Activated effector memory CD4-positive, alpha-beta T cell treated with Interleukin-2 at 50 U/mL for 16 hours (primary cell): ENCODE data around the gene SHE.
A peak's percentile ranks its signal among the peaks of the same experiment; 100 is the strongest.
"Not testable (repeated sequence)": the region's sequence is repeated elsewhere in the genome, so short reads cannot be mapped to it uniquely, and the experiment has no call there.

Source experiments
- DNase-seq: peaks from one replicate; pipeline ENCODE4 v3.0.0-alpha.2; 2020

SHE gene

GRCh38 chr1:154502066-154502743 is at the start of gene SHE, which contains the start of gene TDRD10:
Gene SHE, minus strand, starts transcription at chr1:154502412. Its CDS starts 386 bp downstream, at chr1:154502026.
Gene TDRD10, plus strand, starts transcription at chr1:154502219. Its CDS starts 4,685 bp downstream, at chr1:154506904.
- DNase-seq, result no peak

DNA sequence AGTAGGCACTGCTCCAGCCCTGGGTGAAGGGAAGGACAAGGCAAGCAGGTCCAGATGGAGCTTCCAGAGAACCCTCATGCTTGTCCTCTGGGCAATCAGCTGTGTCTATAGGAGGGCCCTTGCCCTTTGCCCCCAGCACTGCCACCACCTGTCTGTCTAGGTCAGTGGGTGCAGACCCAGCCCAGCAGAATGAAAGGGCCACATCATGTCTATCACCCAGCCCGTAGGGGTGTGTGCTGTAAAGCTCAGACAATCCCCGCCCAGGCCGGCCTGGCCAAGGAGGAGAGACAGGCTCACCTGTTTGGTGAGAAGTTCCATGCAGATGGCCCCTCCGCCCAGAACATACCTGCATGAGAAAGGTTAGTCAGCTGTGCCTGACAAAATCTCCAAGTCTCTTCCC is 49.3 kb upstream of the SHE start:
- DNase-seq, result no peak

- no peak for DNase-seq
Measured at GRCh38 chr1:154550657-154551056, 48.4 kb upstream of the SHE start.

DNA sequence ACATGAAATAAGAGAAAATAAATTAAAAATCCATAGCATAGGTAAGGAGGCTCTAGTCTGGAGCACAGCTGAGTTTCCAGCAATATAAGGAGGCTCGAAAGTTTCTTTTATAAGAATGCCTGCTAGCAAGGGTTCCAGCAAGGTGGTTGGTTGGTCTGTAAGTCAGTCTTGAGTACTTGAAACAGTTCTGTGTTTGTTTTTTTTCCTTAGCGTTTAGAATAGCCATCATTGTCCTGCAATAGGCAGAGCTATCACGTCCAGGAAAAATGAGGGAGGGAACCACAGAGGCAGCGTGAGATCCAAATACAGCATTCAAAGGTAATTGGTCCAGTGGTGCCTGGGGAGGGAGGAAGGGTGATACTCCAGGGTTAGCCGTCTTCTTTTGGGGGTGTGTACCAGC is 47.9 kb upstream of the SHE start:
- no peak for DNase-seq

DNA sequence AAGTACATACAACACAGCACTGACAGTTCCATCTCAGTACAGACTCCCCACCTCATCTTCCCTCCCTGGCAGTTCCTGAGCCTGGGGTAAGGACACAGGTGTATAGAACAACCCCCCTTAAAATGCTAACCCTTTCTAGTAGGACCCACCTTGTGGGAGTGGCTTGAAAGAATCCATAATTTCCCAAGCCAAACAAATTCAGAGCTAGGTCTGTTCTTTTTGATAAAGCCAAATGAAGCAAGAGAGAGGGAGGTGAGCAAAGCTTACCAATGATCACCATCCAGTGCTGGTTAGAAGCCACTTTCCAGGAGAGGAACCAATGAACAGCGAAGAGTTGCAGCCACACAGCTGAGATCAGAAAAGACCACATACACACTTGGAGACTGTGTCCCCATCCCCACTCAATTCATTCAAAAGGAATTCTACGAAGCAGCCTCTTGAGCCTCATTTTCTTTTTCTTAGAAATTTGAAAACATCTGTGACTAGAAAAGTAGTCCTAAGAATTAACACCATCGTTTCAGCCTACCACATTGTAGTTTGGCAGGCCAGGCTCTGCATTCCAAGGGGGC is 47.1 kb upstream of the SHE start:
- no peak for DNase-seq

- no peak for DNase-seq
Measured at GRCh38 chr1:154548028-154548427, 45.8 kb upstream of the SHE start.

DNA sequence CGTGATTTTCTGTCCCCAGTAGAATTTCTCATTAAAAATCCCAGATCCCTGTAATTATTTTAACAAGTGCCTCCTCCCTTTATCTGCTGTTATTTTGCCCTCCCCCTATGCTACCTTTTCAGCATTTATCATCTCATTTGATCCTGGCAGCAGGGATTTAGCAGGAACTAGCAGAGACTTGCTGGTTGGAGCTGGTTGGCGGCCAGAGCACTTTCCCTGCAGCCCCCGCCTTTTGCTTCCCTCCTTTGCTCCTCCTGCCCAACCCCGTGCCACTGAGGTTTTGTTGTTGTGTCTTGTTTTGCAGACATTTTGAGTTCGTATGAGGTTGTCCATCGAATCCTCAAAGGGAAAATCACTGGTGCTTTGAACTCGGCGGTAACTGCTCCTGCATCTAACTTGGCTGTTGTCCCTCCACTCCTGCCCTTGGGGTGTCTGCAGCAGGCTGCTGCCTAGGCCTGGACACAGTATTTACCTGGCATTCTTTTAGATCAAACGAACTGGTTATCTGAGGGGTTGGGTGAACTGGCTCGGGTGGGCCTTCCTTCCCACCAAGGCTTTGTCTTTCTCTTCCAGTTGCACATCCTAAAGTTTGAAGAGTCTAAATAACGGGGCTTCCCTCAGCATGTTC is 45.0 kb upstream of the SHE start:
- no peak for DNase-seq

DNA sequence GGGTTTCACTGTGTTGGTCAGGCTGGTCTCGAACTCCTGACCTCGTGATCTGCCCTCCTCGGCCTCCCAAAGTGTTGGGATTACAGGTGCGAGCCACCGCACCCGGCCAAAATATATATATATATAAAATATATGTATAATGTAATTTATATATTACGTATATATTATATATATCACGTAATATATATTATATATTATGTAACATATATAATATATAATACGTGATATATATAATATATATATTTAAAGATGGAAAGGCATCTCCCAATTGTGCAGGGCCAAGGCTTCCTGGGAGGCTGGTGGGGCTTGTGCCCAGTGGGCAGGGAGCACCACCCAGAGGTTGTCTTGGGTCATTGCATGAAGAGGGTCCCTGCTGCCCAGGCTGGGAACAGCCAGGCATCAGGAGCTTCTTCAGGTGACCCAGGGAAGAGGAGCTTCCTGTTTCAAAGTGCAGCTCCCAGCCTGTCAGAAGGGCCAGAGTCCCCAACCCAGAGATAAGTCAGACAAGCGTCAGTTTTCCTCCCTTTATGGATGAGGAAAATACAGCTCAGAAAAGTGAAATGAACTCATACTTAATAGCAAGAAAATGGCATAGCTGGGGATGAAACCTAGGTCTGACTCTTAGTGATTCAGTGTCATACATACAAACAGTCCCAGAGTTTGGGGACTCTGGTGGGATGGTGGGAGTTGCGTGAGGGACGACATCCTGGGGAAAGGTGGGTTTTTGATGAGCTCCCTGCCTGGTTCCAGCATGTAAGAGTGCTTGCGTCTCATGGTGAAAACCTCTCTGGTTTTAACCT is 44.3 kb upstream of the SHE start:
- peak; percentile 18 for DNase-seq

DNA sequence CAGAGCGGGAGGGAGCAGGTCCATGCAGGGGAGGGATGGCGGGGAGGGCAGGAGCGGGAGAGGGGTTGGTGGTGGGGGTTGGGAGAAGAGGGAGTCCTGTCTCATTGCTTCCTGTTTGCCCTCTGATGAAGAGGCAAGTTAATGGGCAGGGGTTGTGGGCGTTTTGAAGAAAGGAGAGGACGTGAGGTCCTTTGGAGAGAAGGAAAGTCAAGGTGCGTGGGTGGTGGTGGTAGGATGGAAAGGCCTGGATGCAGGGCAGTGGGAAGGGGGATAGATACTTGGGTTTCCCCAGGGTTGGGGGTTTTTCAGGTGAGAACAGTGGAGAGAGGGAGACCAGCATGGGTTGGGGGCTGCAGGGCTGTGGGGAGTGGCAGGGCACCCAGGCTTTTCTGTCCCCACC is 39.0 kb upstream of the SHE start:
- no peak for DNase-seq

- no peak for DNase-seq
Measured at GRCh38 chr1:154539486-154540483, 37.6 kb upstream of the SHE start.

- no peak for DNase-seq
Measured at GRCh38 chr1:154536570-154536969, 34.4 kb upstream of the SHE start.

DNA sequence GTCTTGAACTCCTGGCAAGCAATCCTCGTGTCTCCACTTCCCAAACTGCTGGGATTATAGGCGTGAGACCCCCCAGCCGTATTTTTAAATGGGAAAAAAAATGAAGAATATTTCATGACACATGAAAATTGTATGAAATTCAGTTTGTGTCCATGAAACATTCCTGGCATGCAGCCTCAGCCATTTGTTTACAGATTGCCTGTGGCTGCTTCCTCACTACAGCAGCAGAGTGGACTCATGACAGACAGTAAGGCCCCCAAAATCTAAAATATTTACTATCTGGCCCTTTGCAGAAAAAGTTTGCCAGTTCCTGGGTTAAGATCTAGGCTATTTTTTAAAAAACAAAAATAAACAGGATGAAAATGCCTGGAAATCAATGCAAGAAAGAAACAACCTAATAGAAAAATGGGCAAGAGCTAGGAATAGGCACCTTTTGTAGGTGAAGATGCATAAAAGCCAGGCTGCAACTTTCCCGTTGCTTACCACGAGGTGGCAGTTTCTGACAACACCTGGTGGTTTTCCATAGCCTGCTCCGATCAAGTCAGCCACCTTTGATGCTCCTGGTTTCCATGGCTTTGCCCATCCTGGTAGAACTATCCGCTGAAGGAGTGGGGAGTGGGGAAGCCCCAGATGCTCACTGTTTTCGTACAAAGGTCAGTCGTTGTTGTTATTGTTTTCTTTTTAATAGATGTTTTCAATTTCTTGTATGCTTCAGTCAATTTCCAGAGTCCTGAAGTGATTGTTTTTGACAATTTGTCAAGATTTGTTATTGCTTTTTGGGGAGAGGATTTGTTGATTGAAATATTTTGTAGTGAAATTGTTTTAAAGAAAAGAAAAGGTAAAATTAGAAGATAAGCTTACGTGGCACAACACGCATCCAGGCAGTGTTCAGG is 32.0 kb upstream of the SHE start:
- DNase-seq, result no peak

DNA sequence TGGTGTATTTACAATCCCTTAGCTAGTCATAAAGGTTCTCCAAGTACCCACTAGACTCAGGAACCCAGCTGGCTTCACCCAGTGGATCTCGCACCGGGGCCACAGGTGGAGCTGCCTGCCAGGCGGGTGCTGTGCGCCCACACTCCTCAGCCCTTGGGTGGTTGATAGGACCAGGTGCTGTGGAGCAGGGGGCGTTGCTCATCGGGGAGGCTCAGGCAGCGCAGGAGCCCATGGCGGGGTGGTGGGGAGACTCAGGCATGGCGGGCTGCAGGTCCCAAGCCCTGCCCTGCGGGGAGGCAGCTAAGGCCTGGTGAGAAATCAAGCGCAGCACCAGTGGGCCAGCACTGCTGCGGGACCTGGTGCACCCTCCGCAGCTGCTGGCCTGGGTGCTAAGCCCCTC is 29.7 kb upstream of the SHE start:
- DNase-seq, result not testable (repeated sequence)

GRCh38 chr1:154529308-154529707 is 27.1 kb upstream of the SHE start:
- DNase-seq, result no peak

DNA sequence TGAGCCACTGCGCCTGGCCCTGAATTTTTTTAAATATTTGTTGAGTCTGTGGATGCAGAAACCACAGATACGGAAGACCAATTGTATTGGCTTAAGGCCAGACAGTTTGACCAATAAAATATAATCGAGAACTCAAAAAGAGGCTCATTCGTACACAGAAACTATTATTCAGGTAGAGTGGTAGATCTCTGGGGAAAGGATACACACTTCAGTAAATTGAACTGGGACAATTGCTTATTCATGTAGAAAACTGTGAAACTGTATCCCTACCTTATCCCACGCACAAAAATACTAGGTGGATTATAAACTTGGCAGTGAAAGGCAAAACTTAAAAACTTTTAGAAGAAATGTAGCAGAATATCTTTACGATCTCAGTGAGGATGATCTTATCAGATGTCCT is 25.0 kb upstream of the SHE start:
- no peak for DNase-seq

DNA sequence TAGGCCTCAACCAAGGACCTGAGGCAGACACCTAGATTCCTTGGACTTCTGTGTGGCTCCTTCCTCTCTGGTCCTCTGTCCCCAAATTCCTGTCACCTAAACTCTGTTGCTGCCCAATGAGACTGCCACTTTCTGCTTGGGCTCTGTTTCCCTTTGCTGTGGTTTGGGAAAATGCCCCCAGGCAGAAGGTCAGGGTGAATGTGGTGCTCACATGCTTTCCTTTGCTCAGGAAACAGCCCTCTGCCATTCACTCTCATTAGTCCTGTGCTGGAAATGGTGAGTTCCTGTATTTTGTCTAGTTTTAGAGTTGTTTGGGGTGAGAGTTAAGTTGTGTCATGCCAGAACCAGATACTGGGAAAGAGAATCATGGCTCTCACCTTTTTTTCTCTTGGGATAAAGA is 22.7 kb upstream of the SHE start:
- no peak for DNase-seq

DNA sequence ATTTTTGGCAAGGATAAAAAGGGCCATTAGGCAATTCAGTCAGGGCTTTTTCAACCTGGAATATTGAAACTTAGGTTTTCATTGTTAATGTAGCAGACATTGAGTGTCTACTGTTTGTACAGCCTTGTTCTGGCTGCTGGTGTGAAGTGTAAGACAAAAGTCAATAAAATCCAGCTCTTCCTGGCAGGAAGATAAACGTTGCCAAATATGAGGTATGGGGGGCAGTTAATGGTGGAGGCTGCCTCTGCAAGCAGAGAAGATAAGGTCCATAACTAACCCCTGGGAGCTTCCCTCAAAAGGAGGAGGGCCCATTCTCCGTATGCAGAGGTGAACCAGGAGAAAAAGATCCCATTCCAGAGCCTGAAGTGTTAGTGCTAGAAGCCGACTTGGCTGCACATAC is 19.5 kb upstream of the SHE start:
- no peak for DNase-seq

DNA sequence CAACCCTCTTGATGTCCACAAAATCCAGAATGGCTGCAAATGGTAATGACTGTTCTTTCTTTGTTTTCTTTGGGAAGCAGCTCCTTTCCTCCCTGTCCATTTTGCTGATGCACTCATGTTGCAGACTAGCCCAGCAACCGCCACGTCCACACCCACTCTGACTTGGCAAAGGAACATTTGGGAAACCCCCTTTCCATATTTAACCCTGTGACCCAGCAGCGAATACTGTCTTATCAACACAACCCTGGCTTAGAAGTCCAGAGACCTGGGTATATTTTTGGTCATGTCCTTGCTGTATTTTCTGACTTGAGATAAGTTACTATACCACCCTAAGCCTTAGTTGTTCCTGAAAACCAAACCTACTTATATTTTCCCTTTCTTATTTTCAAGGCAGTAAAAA is 18.1 kb upstream of the SHE start:
- DNase-seq, result no peak

- DNase-seq, result no peak
Measured at GRCh38 chr1:154519591-154519991, 17.4 kb upstream of the SHE start.

DNA sequence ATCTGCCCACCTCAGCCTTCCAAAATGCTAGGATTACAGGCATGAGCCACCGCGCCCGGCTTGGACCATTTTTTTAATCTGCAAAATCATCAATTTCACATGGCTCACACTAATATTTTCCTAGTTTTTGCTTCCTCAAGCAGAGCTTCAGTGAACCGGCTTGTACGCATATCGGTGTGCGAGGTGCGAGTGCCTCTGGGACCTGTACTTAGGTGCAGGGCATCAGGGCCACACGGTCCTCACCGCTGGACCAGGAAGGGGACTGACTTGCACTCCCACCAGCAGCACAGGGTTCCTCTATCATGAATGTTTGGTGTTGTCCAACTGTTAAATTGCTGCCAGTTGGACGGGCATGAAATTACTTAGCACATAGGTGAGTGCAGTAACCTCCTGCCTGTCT is 15.4 kb upstream of the SHE start:
- DNase-seq, result no peak

- no peak for DNase-seq
Measured at GRCh38 chr1:154514066-154514553, 11.9 kb upstream of the SHE start.
